Heart left ventricle (tissue), 16 donors: ENCODE measurements around the gene F11. TPM values are rescaled to one million over a fixed set of nuclear protein-coding genes. Genes with fewer than 3 reads are reported as not detected.

Experiments
- ATAC-seq, 4 donors: fragments of 200-7000 bp; cut with Tn5 transposase; one replicate each; pipeline ENCODE4 v1.9.1; 2020 to 2022; ENCODE audit warnings: moderate library complexity in 4 of 4, mild to moderate bottlenecking in 3 of 4, moderate number of reproducible peaks in 1 of 4
- DNase-seq, 5 donors: peaks; one replicate each; pipeline ENCODE4 v3.0.0-alpha.2; 2020
- H3K27ac ChIP-seq, 12 donors: fragments of 200-600 bp; sonication (generic) in 4 of 12; one replicate each; pipeline versions ENCODE4 v1.5.0 to v1.8.0; 2016 to 2022; ENCODE audit warnings: mild to moderate bottlenecking in 2 of 12
- H3K27me3 ChIP-seq, 9 donors: fragments of 200-600 bp; sonication (generic) in 2 of 9; one replicate each; pipeline versions ENCODE4 v1.5.1 to v1.8.0; 2016 to 2022; ENCODE audit warnings: mild to moderate bottlenecking in 3 of 9
- H3K36me3 ChIP-seq, 9 donors: fragments of 200-600 bp; sonication (generic) in 2 of 9; one replicate each; pipeline versions ENCODE4 v1.5.0 to v1.8.0; 2018 to 2022; ENCODE audit warnings: mild to moderate bottlenecking in 2 of 9
- H3K4me1 ChIP-seq, 12 donors: fragments of 200-600 bp; sonication (generic) in 4 of 12; one replicate each; pipeline versions ENCODE4 v1.5.0 to v1.8.0; 2016 to 2022; ENCODE audit warnings: mild to moderate bottlenecking in 3 of 12
- H3K4me3 ChIP-seq, 12 donors: fragments of 200-600 bp; sonication (generic) in 4 of 12; one replicate each; pipeline versions ENCODE4 v1.5.0 to v1.8.0; 2017 to 2022; ENCODE audit warnings: mild to moderate bottlenecking in 9 of 12, moderate library complexity in 4 of 12
- H3K9me3 ChIP-seq, 12 donors: fragments of 200-600 bp; sonication (generic) in 4 of 12; one replicate each; pipeline versions ENCODE4 v1.5.0 to v1.8.0; 2016 to 2022; ENCODE audit warnings: mild to moderate bottlenecking in 1 of 12
- CTCF ChIP-seq, 12 donors: fragments of 200-600 bp; sonication (generic) in 4 of 12; IDR thresholded peaks; one replicate each; pipeline versions ENCODE4 v1.5.0 to v1.8.0; 2018 to 2022; ENCODE audit warnings: antibody characterized with exemption in 12 of 12, mild to moderate bottlenecking in 5 of 12
- POLR2A ChIP-seq, 2 donors: fragments of 450-650 bp; IDR thresholded peaks; one replicate each; pipeline ENCODE4 v1.6.1; 2017; ENCODE audit warnings: antibody characterized with exemption in 2 of 2, mild to moderate bottlenecking in 2 of 2, moderate library complexity in 2 of 2
- WGBS, 4 donors: extraction: QIAGEN DNeasy Blood & Tissue Kit in 2 of 4; methylation state at CpG; one replicate each; pipeline versions ENCODE4 v1.1.5 to v1.1.7; 2013 to 2018; 5-methylcytosine and 5-hydroxymethylcytosine counted together
- intact Hi-C, 10 donors: fragments of 100-400 bp; cut with DNase I; formaldehyde crosslinking; loops; one replicate each; pipeline versions ENCODE4 v1.11.1 to v1.14.2; 2022
- polyA plus RNA-seq, 2 donors: library from polyadenylated mRNA; stranded (reverse); fragments of 200-250 nt; gene quantifications; one replicate each; pipeline ENCODE4 v1.2.3, GENCODE V29; 2013
- total RNA-seq, 9 donors: library from RNA; depleted of rRNA in 2 of 9; stranded (reverse); fragments of >200 nt in 2 of 9; fragmentation: NEBNext Ultra II Directional in 3 of 9; extraction: Animal tissue kit (Norgen Biotek cat#: 25700) in 3 of 9; gene quantifications; one replicate each; pipeline versions ENCODE4 v1.1.0 to v1.2.4, GENCODE V29; 2016 to 2023
- donor health status: ischemic (EF 13 %, LVEDD 7.1; RV severe dilation, severe dysfunction).
- donor health status: healthy with polysubstance abuse.
- donor health status: DM: no; HTN: yes; CAD: no.
- donor health status: DM: no; HTN: no; CAD: no.
- donor health status: ischemic (EF 25% LVEDD 6.9; RV normal size, moderate dysfunction).
- donor health status: ischemic (EF 25% LVEDD 5.7; RV mildly dilated, moderate dysfunction).
- donor health status: healthy.
- donor health status: DM: yes; HTN: yes; CAD: no.
- donor health status: ischemic (EF 35%, LVEDD 5.7; RV mildly dilated, moderate dysfunction).
- donor health status: nonischemic (EF 11% LVEDD 7.7; RV severe dilation, severe dysfunction).
- donor health status: DM: yes; HTN: yes; CAD: no.
- donor health status: PGD.
- donor health status: ischemic (EF 29% LVEDD 5.4; RV normal size, mild dysfunction).
- donor health status: nonischemic (EF 23%, LVEDD 6.1; RV moderate dilation, normal function).

The F11 gene
- total and polyA plus RNA-seq, 11 donors, result not detected

- intact Hi-C loops, result no loop called here
- WGBS, 4 donors, result 67 to 85% (median 75%) methylated on average over 5 of the region's 5 CpGs
- no peak for DNase-seq
- Histone ChIP-seq H3K4me1 (no peaks in the 10 kb centered on the region), H3K4me3 (no peak overlapping the region), H3K9me3 (no peaks in the 10 kb centered on the region), H3K27me3 (no peaks in the 10 kb centered on the region), H3K36me3 (no peaks in the 10 kb centered on the region), H3K27ac (no peak overlapping the region)
- TF ChIP-seq POLR2A (IDR thresholded peaks at IDR 0.05) (no peak), CTCF (IDR thresholded peaks at IDR 0.05) (no peak)
- ATAC-seq, result no peak
Observed at GRCh38 chr4:186283311-186283710, 17.3 kb downstream of the F11 start.

GRCh38 chr4:186285147-186285546 lies 19.2 kb downstream of the F11 start:
- no peak overlapping the region for H3K27ac ChIP-seq
- ATAC-seq (no peak), DNase-seq (no peak)
- intact Hi-C loops, result no loop called here
- no peaks in the 10 kb centered on the region for H3K36me3 ChIP-seq
- H3K9me3 ChIP-seq, result no peaks in the 10 kb centered on the region
- H3K27me3 ChIP-seq, result peaks cover 0 to 5% (median 0%) of the 10 kb centered on the region in 9 donors
- H3K4me3 ChIP-seq, result no peak overlapping the region
- no peaks in the 10 kb centered on the region for H3K4me1 ChIP-seq
- TF ChIP-seq POLR2A (IDR thresholded peaks at IDR 0.05) (no peak), CTCF (IDR thresholded peaks at IDR 0.05) (no peak)
- 86 to 95% (median 93%) methylated on average over 12 of the region's 12 CpGs for WGBS, 4 donors

DNA sequence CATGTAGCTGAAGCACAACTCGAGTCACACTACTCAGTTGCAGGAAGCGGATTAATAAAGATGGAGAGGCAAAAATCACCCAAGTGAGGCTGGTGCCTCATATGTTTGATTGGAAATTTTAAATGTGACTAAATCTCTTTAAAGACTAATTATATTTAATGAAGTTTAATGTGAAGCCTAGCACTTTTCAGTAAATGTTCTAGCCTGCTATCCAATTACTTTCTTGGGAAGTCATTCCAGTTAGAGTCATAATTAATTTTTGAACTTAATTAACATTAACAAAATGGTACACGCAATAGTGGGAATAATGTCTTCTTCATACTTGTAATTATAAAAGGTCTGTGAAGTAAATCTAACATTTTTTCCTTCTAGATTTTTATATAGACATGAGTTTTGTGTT lies 20.6 kb downstream of the F11 start:
- 82 to 92% (median 91%) methylated on average over 3 of the region's 3 CpGs for WGBS, 4 donors
- intact Hi-C loops, result no loop called here
- Histone ChIP-seq H3K4me1 (no peaks in the 10 kb centered on the region), H3K4me3 (no peak overlapping the region), H3K36me3 (no peaks in the 10 kb centered on the region), H3K9me3 (no peaks in the 10 kb centered on the region), H3K27me3 (peaks cover 0 to 14% (median 0%) of the 10 kb centered on the region in 9 donors), H3K27ac (no peak overlapping the region)
- ATAC-seq (no peak), DNase-seq (no peak)
- TF ChIP-seq CTCF (IDR thresholded peaks at IDR 0.05) (no peak), POLR2A (IDR thresholded peaks at IDR 0.05) (no peak)

- ATAC-seq (no peak), DNase-seq (no peak)
- Histone ChIP-seq H3K27me3 (peaks cover 0 to 24% (median 3%) of the 10 kb centered on the region in 9 donors), H3K27ac (no peak overlapping the region), H3K9me3 (no peaks in the 10 kb centered on the region), H3K4me1 (no peaks in the 10 kb centered on the region), H3K4me3 (no peak overlapping the region), H3K36me3 (no peaks in the 10 kb centered on the region)
- intact Hi-C loops, result loop anchor here in 1 of 10 donors (10.0 kb wide), 1 partner anchor 183 kb away; no protein-coding TSS in a partner anchor
- 81 to 88% (median 85%) methylated on average over 6 to 10 of the region's 10 CpGs for WGBS, 4 donors
- TF ChIP-seq POLR2A (IDR thresholded peaks at IDR 0.05) (no peak), CTCF (IDR thresholded peaks at IDR 0.05) (no peak)
Observed at GRCh38 chr4:186291256-186291890, 25.4 kb downstream of the F11 start.
